HG02885 (cell line): Measurements from ENCODE around the gene IL2RA.

Experiments
- ATAC-seq: cut with Tn5 transposase; IDR thresholded peaks from one replicate; pipeline ENCODE4 v1.9.1; 2021; ENCODE audit warnings: mild to moderate bottlenecking; ENCODE audit not compliant: unreplicated experiment, poor library complexity

Gene IL2RA

DNA sequence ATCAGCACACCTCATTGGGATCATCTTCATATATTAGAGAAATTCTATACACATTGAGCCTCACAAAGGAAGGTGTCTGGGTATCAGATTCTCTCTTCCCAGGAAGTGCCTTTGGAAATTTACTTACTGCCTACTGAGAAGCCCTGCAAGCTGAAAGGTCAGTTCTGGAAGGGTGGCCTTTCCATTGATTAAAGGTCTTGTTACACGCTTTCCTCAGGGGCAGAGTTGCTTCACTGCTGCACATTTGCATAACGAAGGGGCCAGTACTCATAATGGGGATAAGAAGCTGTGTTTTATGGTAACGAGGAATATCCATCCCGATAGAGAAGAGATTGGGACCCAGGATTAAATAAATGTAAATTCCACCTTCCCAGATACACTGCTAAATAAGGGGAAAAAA lies 65.5 kb downstream of the IL2RA start:
- no peak for ATAC-seq

DNA sequence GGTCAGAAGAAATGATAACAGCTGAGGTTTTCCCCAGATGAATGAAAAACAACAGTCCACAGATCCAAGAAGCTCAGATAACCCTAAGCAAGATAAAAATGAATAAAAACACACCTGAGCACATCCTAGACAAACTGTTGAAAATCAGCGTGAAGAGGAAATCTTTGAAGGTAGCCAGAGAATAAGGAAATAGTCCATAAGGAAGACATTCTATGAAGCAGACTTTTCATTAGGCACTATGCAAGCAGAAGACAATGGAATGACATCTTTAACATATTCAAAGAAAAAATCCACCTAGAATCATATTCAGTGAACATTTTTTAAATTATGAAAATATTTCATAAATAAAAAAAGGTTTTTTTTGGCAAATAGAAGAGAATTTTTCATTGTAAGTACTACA lies 69.8 kb downstream of the IL2RA start:
- ATAC-seq: no peak

GRCh38 chr10:5991708-5992107 lies 70.5 kb downstream of the IL2RA start:
- ATAC-seq: no peak

DNA sequence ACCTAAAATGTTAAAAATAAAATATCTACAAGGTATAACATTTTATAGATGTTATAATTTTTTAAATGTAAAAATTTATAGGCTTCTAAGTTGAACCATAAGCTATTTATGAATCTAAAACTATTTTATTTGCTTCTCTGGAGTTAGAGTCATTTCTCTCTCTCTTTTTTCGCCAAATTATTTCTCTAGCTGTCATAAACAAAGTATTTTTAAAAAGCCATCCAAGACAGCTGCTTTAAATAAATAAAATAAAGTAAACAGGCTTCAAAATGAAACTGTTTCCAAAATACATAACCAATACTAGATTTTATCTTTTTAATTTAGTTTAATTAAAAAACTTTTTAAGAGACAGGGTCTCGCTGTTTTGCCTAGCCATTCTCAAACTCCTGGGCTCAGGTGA lies 72.4 kb downstream of the IL2RA start:
- no peak for ATAC-seq

GRCh38 chr10:5988336-5988920 lies 73.7 kb downstream of the IL2RA start:
- no peak for ATAC-seq

DNA sequence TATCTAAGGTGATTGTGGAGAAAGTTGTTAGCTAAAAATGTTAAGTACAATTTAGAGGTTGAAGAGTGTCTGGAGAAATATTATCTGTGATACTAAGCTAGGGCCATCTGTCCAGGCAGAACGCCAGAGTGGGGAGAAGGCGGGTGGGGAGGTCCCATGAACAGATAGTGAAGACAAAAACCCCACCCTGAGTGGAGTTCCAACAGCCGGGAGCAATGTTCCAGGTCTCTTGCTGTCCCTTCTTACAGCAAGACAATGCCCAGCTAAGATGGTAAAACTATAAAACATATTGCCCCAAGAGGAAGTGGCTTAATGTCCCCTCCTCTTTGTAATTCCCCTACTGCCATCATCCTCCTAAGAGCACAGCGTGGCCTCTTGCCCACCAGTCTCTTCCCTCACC lies 74.4 kb downstream of the IL2RA start:
- no peak for ATAC-seq

GRCh38 chr10:5985029-5985428 lies 77.1 kb downstream of the IL2RA start:
- no peak for ATAC-seq

DNA sequence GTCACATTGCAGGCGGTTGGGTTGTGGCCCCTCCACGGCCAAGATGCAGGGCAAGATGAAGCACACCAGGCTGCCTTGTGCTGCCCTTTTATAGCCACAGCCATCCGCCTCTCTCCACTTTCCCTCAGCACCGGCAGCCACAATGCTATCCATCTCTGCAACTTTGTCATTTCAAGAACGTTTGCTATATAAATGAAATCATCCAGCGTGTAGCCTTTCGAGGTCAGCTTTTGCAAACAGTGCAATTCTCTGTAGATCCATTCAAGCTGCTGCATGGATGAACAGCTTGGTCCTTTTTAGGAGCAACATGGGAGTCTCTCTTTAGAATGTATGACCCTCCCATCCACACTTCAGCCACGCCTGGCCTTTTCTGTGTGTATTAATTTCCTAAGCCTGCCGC lies 78.4 kb downstream of the IL2RA start:
- ATAC-seq: no peak

DNA sequence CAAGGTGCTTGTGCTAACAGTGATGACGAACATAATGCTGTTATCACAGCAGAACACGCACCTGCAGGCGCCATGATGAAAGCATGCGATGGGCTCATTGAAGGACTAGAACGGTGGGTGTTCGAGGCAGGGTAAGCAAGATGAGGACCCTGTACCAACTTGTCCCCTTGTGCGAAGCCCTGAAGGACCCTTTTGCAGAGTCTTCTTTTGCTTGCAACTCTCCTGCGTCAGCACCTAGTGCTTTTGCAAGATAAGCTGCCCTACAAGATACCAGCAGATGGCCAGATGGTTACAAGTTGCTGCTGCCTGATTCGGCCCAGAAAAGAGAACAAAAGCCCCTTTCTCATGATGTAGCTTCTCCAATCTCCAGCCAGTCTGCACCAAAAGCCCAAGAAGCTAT lies 80.6 kb downstream of the IL2RA start:
- no peak for ATAC-seq

GRCh38 chr10:5978230-5978489 lies 84.0 kb downstream of the IL2RA start:
- ATAC-seq: no peak

DNA sequence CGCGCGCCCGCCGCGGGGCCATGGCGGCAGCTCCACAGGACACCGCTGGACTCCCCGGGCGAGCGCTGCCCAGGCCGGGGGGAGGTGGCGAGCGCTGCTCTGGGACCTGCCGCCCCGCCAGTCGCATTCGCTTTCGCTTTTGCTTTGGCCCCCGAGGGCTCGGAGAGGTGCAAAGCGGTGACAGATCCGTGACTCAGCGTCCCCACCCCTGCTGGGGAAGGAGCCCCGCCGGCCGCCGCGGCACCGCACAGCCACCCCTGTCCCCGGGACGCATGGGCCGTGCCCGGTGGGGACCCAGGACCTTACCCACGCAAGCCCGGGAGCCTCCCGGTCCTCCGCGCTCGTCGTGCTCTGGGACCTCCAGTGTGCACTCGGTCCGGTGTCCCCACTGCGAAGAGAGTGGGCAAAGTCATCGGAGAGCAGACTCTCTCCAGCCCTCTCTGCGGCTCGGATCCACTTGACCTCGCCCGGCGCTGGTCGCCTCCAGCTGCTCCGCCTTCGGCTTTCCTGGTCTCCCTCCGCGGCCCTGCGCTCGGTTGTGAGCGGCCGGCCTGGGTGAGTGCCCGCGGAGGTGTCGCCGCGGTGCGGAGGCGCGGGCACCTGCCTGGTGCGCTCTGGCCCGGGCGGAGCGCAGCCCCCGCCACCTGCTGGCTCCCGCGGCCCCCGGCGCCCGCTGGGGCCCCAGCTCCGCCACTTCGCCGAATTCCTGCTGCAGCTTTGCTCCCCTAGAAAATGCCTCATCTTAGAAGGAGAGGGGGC lies 84.5 kb downstream of the IL2RA start, which contains the start of gene IL15RA:
TSS of gene IL15RA (minus strand) at position 73 of the 759 bp plus-strand sequence. CDS start at position 22, 51 bp downstream.
- ATAC-seq: peak; percentile 67

GRCh38 chr10:5976512-5977470 lies 85.4 kb downstream of the IL2RA start:
- ATAC-seq: peak; percentile 17

- ATAC-seq: peak; percentile 54
These were observed 86.3 kb downstream of the IL2RA start for GRCh38 chr10:5975641-5976473.

DNA sequence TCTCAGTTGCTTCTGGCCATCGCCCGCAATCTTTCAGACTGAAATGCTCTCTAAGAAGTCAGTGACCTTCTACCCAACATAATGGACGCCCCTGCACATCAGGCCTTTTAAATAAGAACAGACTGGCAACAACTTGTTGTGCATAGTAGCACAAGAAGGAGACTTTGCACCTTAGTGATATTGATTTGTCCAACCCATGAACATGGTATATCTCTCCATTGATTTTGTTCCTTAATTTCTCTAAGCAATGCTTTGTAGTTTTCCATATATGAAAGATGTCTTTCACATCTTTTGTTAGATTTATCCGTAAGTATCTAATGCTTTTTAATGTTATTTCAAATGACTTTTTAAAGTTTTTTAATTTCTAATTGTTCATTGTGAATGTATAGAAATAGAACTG lies 89.1 kb downstream of the IL2RA start:
- no peak for ATAC-seq

- ATAC-seq: no peak
These were observed 90.3 kb downstream of the IL2RA start for GRCh38 chr10:5971886-5972285.

GRCh38 chr10:5971315-5971832 lies 90.8 kb downstream of the IL2RA start:
- peak; percentile 47 for ATAC-seq

- no peak for ATAC-seq
These were observed 91.6 kb downstream of the IL2RA start for GRCh38 chr10:5970527-5970926.

- ATAC-seq: no peak
These were observed 92.1 kb downstream of the IL2RA start for GRCh38 chr10:5970066-5970465.

- no peak for ATAC-seq
These were observed 93.3 kb downstream of the IL2RA start for GRCh38 chr10:5968681-5969453.
